ENCODE results near the gene CSNK2A1. TPM values are rescaled to one million over a fixed set of nuclear protein-coding genes. Genes with fewer than 3 reads are reported as not detected.

The CSNK2A1 gene
- total RNA-seq, 6 donors from 2014 or later: 54.4 to 111 (median 79.8) TPM

GRCh38 chr20:550611-551010, 7.0 kb upstream of the CSNK2A1 start:
- 84 to 88% methylated on average over 7 of the region's 7 CpGs for WGBS, 2 donors
- H3K27ac ChIP-seq: no peak overlapping the region
- no peak for ATAC-seq (ENCODE audit: low FRiP score in 2 of 2)

GRCh38 chr20:549722-550496, 6.3 kb upstream of the CSNK2A1 start:
- no peaks in the 10 kb centered on the region for H3K4me1 ChIP-seq
- DNase-seq: no peak
- H3K4me3 ChIP-seq: no peak overlapping the region
- H3K36me3 ChIP-seq: no peaks in the 10 kb centered on the region
- no peak overlapping the region for H3K27ac ChIP-seq
- no peaks in the 10 kb centered on the region for H3K27me3 ChIP-seq
- ATAC-seq (ENCODE audit: low FRiP score in 2 of 2): no peak
- no peak for TF ChIP-seq POLR2A (IDR thresholded peaks at IDR 0.05)
- TF ChIP-seq POLR2AphosphoS5 (IDR thresholded peaks at IDR 0.05): no peak
- no peak for TF ChIP-seq EP300 (IDR thresholded peaks at IDR 0.05)
- TF ChIP-seq CTCF (IDR thresholded peaks at IDR 0.05): no peak
- WGBS, 2 donors: 86 to 89% methylated on average over 4 of the region's 4 CpGs
- H3K9me3 ChIP-seq: no peaks in the 10 kb centered on the region

More at GRCh38 chr20:550611-551010, 7.0 kb upstream of the CSNK2A1 start:
- Histone ChIP-seq H3K27me3 (no peaks in the 10 kb centered on the region), H3K4me3 (no peak overlapping the region), H3K4me1 (peaks cover 0 to under 1% (median 0%) of the 10 kb centered on the region in 4 donors), H3K36me3 (no peaks in the 10 kb centered on the region), H3K9me3 (no peaks in the 10 kb centered on the region)
- TF ChIP-seq POLR2A (IDR thresholded peaks at IDR 0.05): no peak
- TF ChIP-seq POLR2AphosphoS5 (IDR thresholded peaks at IDR 0.05): no peak
- TF ChIP-seq CTCF (IDR thresholded peaks at IDR 0.05): no peak
- no peak for TF ChIP-seq EP300 (IDR thresholded peaks at IDR 0.05)
- no peak for DNase-seq

- no peak overlapping the region for H3K4me3 ChIP-seq
- no peak for TF ChIP-seq POLR2A (IDR thresholded peaks at IDR 0.05)
- no peak for TF ChIP-seq EP300 (IDR thresholded peaks at IDR 0.05)
- TF ChIP-seq POLR2AphosphoS5 (IDR thresholded peaks at IDR 0.05): no peak
- TF ChIP-seq CTCF (IDR thresholded peaks at IDR 0.05): no peak
- no peak overlapping the region for H3K27ac ChIP-seq
- no peaks in the 10 kb centered on the region for H3K27me3 ChIP-seq
- no peaks in the 10 kb centered on the region for H3K9me3 ChIP-seq
- no peaks in the 10 kb centered on the region for H3K36me3 ChIP-seq
- no peak for ATAC-seq (ENCODE audit: low FRiP score in 2 of 2)
- peaks cover 6 to 9% (median 7%) of the 10 kb centered on the region in 4 donors for H3K4me1 ChIP-seq
- WGBS, 2 donors: 54 to 63% methylated on average over 1 of the region's 1 CpG
- no peak for DNase-seq
These were observed 5.3 kb upstream of the CSNK2A1 start for GRCh38 chr20:548906-549305.

- H3K27me3 ChIP-seq: no peaks in the 10 kb centered on the region
These were observed 3.8 kb upstream of the CSNK2A1 start for GRCh38 chr20:547394-547793.

More at GRCh38 chr20:547394-547793, 3.8 kb upstream of the CSNK2A1 start:
- Histone ChIP-seq H3K4me3 (no peak overlapping the region), H3K9me3 (no peaks in the 10 kb centered on the region), H3K36me3 (no peaks in the 10 kb centered on the region), H3K4me1 (peaks cover 9 to 15% (median 12%) of the 10 kb centered on the region in 4 donors), H3K27ac (no peak overlapping the region)
- 85 to 90% methylated on average over 1 of the region's 1 CpG for WGBS, 2 donors
- no peak for ATAC-seq (ENCODE audit: low FRiP score in 2 of 2)
- no peak for DNase-seq
- TF ChIP-seq POLR2A (IDR thresholded peaks at IDR 0.05) (no peak), POLR2AphosphoS5 (IDR thresholded peaks at IDR 0.05) (no peak), EP300 (IDR thresholded peaks at IDR 0.05) (no peak), CTCF (IDR thresholded peaks at IDR 0.05) (no peak)
